Suprapubic skin (tissue), 4 donors: ENCODE measurements around the gene RFC1. TPM values are rescaled to one million over a fixed set of nuclear protein-coding genes. Genes with fewer than 3 reads are reported as not detected.

Source experiments
- DNase-seq, 2 donors: peaks; one replicate each; pipeline ENCODE4 v3.0.0-alpha.2; 2019; ENCODE audit warnings: low spot score in 2 of 2
- H3K27ac ChIP-seq: fragments of 200-600 bp; sonication (generic); one replicate; pipeline ENCODE4 v1.5.1; 2019
- H3K27me3 ChIP-seq: fragments of 200-600 bp; sonication (generic); one replicate; pipeline ENCODE4 v1.5.1; 2019
- H3K36me3 ChIP-seq: fragments of 200-600 bp; sonication (generic); one replicate; pipeline ENCODE4 v1.5.1; 2019
- H3K4me1 ChIP-seq: fragments of 200-600 bp; sonication (generic); one replicate; pipeline ENCODE4 v1.5.1; 2019
- H3K4me3 ChIP-seq: fragments of 200-600 bp; sonication (generic); one replicate; pipeline ENCODE4 v1.5.1; 2019; ENCODE audit warnings: mild to moderate bottlenecking
- H3K9me3 ChIP-seq: fragments of 200-600 bp; sonication (generic); one replicate; pipeline ENCODE4 v1.5.1; 2019
- CTCF ChIP-seq, 2 donors: fragments of 200-600 bp in 1 of 2; fragments of 450-650 bp in 1 of 2; sonication (generic) in 1 of 2; IDR thresholded peaks; one replicate each; pipeline ENCODE4 v1.5.1; 2016 to 2019; ENCODE audit warnings: antibody characterized with exemption in 2 of 2, mild to moderate bottlenecking in 1 of 2, moderate library complexity in 1 of 2
- EP300 ChIP-seq: sonication (generic); formaldehyde crosslinking; IDR thresholded peaks from one replicate; pipeline ENCODE4 v1.6.1; 2017; ENCODE audit warnings: antibody characterized with exemption
- POLR2A ChIP-seq, 2 donors: fragments of 450-650 bp; IDR thresholded peaks; one replicate each; pipeline ENCODE4 v1.6.1; 2017; ENCODE audit warnings: antibody characterized with exemption in 2 of 2, mild to moderate bottlenecking in 2 of 2, moderate library complexity in 2 of 2
- POLR2AphosphoS5 ChIP-seq, 3 donors: sonication (generic); formaldehyde crosslinking; IDR thresholded peaks; one replicate each; pipeline ENCODE4 v1.6.1; 2017; ENCODE audit warnings: antibody characterized with exemption in 3 of 3
- WGBS: methylation state at CpG from one replicate; pipeline ENCODE4 v1.1.5; 2018; 5-methylcytosine and 5-hydroxymethylcytosine counted together
- total RNA-seq, 4 donors: library from RNA; depleted of rRNA; stranded (reverse); fragments of >200 nt; gene quantifications; one replicate each; pipeline ENCODE4 v1.1.0, GENCODE V29; 2016

Gene RFC1
- total RNA-seq, 4 donors from 2014 or later, result 24.9 to 40.1 (median 27.0) TPM

- no peak overlapping the region for H3K27ac ChIP-seq
- no peak overlapping the region for H3K4me3 ChIP-seq
- no peak for DNase-seq
- WGBS, result 96% methylated on average over 2 of the region's 2 CpGs
- peaks cover 28% of the 10 kb centered on the region for H3K36me3 ChIP-seq
- no peaks in the 10 kb centered on the region for H3K9me3 ChIP-seq
- H3K27me3 ChIP-seq, result no peaks in the 10 kb centered on the region
- no peak for TF ChIP-seq CTCF (IDR thresholded peaks at IDR 0.05)
- TF ChIP-seq POLR2AphosphoS5 (IDR thresholded peaks at IDR 0.05), result no peak
- TF ChIP-seq EP300, result no peak
- TF ChIP-seq POLR2A (IDR thresholded peaks at IDR 0.05), result no peak
- H3K4me1 ChIP-seq, result no peaks in the 10 kb centered on the region
Measured at GRCh38 chr4:39339968-39340367, 26.2 kb downstream of the RFC1 start.

DNA sequence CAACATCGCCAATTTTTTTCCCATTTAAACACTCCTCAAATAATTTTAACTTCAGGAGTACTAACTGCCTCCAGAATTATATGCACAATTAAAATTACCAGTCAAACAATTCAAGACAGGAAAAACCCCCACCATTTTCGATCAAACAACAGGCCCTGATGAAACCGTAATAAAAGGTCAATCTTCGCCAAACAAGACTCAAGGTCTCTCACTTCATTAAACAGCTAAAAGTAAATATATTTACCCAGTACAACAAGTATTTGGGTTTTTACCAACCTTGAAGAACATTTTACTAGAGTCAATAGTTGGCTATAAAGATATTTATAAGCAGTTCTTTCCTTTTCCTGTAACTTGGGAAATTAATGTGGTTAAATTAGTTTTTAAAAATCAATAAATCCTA, 28.3 kb downstream of the RFC1 start:
- Histone ChIP-seq H3K4me3 (no peak overlapping the region), H3K27me3 (no peaks in the 10 kb centered on the region), H3K27ac (no peak overlapping the region), H3K36me3 (peaks cover 15% of the 10 kb centered on the region), H3K4me1 (no peaks in the 10 kb centered on the region), H3K9me3 (no peaks in the 10 kb centered on the region)
- DNase-seq, result no peak
- TF ChIP-seq POLR2AphosphoS5 (IDR thresholded peaks at IDR 0.05) (no peak), EP300 (no peak), POLR2A (IDR thresholded peaks at IDR 0.05) (no peak), CTCF (IDR thresholded peaks at IDR 0.05) (no peak)
- 99% methylated on average over 4 of the region's 4 CpGs for WGBS

DNA sequence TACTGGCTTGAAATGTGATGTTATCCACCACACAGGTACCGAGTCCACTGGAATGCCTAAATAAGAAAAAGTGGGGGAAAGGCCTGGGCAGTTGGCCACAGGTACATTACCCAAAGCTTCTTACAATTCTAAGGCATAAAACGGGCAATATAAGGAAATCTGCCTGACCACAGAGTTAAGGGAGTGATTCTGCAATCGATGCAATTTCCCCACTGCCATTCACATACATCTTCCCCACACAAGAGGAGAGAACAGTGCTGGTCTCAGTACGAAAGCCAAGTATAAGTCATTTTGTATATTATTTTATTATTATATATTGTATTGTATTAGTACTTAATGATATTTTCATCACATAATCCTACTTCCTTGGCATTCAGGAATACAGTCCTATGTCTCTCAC, 30.6 kb downstream of the RFC1 start:
- Histone ChIP-seq H3K4me3 (no peak overlapping the region), H3K27ac (no peak overlapping the region), H3K27me3 (no peaks in the 10 kb centered on the region), H3K9me3 (no peaks in the 10 kb centered on the region), H3K4me1 (no peaks in the 10 kb centered on the region), H3K36me3 (no peaks in the 10 kb centered on the region)
- TF ChIP-seq CTCF (IDR thresholded peaks at IDR 0.05), result no peak
- TF ChIP-seq EP300, result no peak
- TF ChIP-seq POLR2AphosphoS5 (IDR thresholded peaks at IDR 0.05), result no peak
- TF ChIP-seq POLR2A (IDR thresholded peaks at IDR 0.05), result no peak
- WGBS, result 95% methylated on average over 4 of the region's 4 CpGs
- no peak for DNase-seq

DNA sequence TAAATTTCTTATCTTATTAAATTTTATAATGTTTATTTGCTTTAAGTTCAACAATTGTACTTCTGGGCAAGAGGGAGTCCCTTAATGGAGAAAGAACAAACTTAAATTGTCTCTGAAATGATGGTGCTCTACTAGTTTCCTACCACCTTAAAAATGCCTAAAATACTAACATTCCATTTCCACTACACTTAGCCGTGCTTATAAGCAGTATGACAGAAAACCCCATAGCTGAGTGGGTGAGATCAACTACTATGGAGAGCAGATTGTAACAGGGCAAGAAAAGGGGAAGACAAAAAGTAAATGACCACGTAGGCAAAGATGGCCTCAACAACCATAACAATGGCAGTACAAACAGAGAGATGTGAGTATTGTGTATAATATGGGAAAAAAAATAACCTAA, 35.0 kb downstream of the RFC1 start:
- WGBS, result 89% methylated on average over 2 of the region's 2 CpGs
- H3K4me1 ChIP-seq, result no peaks in the 10 kb centered on the region
- no peak overlapping the region for H3K27ac ChIP-seq
- no peak for DNase-seq
- no peak for TF ChIP-seq POLR2A (IDR thresholded peaks at IDR 0.05)
- TF ChIP-seq CTCF (IDR thresholded peaks at IDR 0.05), result no peak
- TF ChIP-seq POLR2AphosphoS5 (IDR thresholded peaks at IDR 0.05), result no peak
- TF ChIP-seq EP300, result no peak
- no peaks in the 10 kb centered on the region for H3K27me3 ChIP-seq
- H3K4me3 ChIP-seq, result no peak overlapping the region
- H3K9me3 ChIP-seq, result no peaks in the 10 kb centered on the region
- H3K36me3 ChIP-seq, result peaks cover 7% of the 10 kb centered on the region

DNA sequence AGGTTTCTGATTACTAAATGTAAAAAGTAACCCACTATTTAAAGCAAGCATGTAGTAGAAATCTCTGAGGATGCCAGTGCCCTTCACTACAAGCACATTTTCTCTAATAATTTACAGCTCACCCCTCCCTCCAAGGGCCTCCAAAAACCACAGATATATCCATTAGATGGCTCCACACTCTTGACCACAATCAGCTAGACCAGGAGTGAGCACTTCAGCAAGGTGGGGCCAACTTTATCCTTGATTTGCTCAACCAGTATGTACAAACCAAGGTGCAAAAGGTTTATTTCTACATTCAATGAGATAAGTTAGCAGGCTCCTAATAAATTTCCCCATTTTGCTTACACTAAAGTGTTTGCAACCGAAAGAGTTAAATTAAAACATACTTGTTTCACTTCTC, 35.8 kb downstream of the RFC1 start:
- no peak overlapping the region for H3K27ac ChIP-seq
- no peaks in the 10 kb centered on the region for H3K27me3 ChIP-seq
- 97% methylated on average over 1 of the region's 1 CpG for WGBS
- peaks cover 7% of the 10 kb centered on the region for H3K36me3 ChIP-seq
- no peaks in the 10 kb centered on the region for H3K4me1 ChIP-seq
- no peaks in the 10 kb centered on the region for H3K9me3 ChIP-seq
- no peak for TF ChIP-seq EP300
- TF ChIP-seq CTCF (IDR thresholded peaks at IDR 0.05), result no peak
- TF ChIP-seq POLR2A (IDR thresholded peaks at IDR 0.05), result no peak
- no peak for TF ChIP-seq POLR2AphosphoS5 (IDR thresholded peaks at IDR 0.05)
- H3K4me3 ChIP-seq, result no peak overlapping the region
- no peak for DNase-seq
